ENCODE data around the gene TGFBR3. TPM values are rescaled to one million over a fixed set of nuclear protein-coding genes. Genes with fewer than 3 reads are reported as not detected.

TGFBR3 gene
- total and polyA plus RNA-seq, 9 of the 15 experiments (the other 6 are each of a cell fraction or from before 2014, with no cell fraction given): 3.6 to 32.4 (median 15.6) TPM

DNA sequence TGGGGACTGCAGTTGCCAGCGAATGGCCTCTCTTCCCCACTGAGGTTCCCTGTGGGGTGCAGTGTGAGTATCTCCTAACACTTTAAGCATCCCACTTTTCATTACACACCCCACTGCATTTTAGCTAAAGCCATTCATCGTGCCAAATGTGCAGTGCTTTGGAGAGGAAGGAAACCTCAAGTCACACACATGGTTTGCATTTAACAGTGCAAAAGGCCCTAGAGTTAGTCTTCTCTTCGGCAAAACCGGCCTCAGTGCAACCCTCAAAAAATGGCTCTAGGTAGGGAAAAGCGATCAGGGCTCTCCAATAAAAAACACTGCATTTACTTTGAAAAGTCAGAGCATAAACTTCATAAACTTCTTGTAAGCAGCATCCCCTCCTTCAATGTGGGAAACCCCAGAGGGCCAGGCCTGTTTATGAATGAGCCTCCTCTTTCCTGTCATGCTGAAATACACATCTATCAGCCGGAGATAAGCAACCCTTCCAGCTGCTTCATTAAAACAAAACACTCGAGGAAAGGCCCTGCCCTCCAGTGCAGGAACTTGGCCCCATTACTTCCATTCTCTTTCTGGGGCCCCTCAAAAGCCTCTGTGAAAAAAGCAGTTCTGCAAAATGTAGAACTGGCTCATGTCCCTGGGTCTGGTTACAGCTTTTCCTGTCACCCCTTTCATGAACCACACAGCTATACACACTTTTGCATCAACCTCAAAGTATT lies 201.3 kb downstream of the TGFBR3 start (continued):
- TF ChIP-seq PBX2 (CRISPR knock-in tag; IDR thresholded peaks at IDR 0.05; ENCODE audit: low read depth) (no peak), PBX2 (tag; conservative IDR thresholded peaks at IDR 0.05; ENCODE audit: low read depth) (peak; percentile 83), SMC3 (conservative IDR thresholded peaks at IDR 0.05; ENCODE audit: insufficient read depth, low read depth, low read length) (no peak), ZNF717 (CRISPR knock-in tag; IDR thresholded peaks at IDR 0.05) (no peak), PKNOX1 (IDR thresholded peaks at IDR 0.05) (peak; percentile 38; the same call in 1 of the 2 replicates), SIN3B (IDR thresholded peaks at IDR 0.05; ENCODE audit: low read depth) (no peak), ATF4 (CRISPR knock-in tag; IDR thresholded peaks at IDR 0.05) (no peak), CLOCK (CRISPR knock-in tag; IDR thresholded peaks at IDR 0.05; ENCODE audit: borderline replicate concordance) (no peak), PRPF4 (IDR thresholded peaks at IDR 0.05; ENCODE audit: insufficient read depth, low read depth, low read length, poor library complexity, severe bottlenecking) (no peak), ZNF134 (CRISPR knock-in tag; conservative IDR thresholded peaks at IDR 0.05) (no peak), MCM3 (IDR thresholded peaks at IDR 0.05) (no peak), ZNF778 (CRISPR knock-in tag; IDR thresholded peaks at IDR 0.05) (no peak), FOXK2 (conservative IDR thresholded peaks at IDR 0.05 in 1 of 2, IDR thresholded peaks at IDR 0.05 in 1 of 2; ENCODE audit: low read depth in 2 of 2) (peak in 1 of 2 experiments; percentile 42; a peak in 1 of 4 replicates), RBM39 (optimal IDR thresholded peaks at IDR 0.05; ENCODE audit: low read depth, low read length) (no peak)
- TF ChIP-seq, protein P1, sequence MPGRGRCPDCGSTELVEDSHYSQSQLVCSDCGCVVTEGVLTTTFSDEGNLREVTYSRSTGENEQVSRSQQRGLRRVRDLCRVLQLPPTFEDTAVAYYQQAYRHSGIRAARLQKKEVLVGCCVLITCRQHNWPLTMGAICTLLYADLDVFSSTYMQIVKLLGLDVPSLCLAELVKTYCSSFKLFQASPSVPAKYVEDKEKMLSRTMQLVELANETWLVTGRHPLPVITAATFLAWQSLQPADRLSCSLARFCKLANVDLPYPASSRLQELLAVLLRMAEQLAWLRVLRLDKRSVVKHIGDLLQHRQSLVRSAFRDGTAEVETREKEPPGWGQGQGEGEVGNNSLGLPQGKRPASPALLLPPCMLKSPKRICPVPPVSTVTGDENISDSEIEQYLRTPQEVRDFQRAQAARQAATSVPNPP (IDR thresholded peaks at IDR 0.05; ENCODE audit: borderline replicate concordance, insufficient read depth, insufficient read length): no peak
- TF ChIP-seq, protein P2, sequence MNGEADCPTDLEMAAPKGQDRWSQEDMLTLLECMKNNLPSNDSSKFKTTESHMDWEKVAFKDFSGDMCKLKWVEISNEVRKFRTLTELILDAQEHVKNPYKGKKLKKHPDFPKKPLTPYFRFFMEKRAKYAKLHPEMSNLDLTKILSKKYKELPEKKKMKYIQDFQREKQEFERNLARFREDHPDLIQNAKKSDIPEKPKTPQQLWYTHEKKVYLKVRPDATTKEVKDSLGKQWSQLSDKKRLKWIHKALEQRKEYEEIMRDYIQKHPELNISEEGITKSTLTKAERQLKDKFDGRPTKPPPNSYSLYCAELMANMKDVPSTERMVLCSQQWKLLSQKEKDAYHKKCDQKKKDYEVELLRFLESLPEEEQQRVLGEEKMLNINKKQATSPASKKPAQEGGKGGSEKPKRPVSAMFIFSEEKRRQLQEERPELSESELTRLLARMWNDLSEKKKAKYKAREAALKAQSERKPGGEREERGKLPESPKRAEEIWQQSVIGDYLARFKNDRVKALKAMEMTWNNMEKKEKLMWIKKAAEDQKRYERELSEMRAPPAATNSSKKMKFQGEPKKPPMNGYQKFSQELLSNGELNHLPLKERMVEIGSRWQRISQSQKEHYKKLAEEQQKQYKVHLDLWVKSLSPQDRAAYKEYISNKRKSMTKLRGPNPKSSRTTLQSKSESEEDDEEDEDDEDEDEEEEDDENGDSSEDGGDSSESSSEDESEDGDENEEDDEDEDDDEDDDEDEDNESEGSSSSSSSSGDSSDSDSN (IDR thresholded peaks at IDR 0.05; ENCODE audit: borderline replicate concordance in 1 of 2, low read depth in 2 of 2, low read length in 2 of 2): no peak
